HCT116 (cell line): ENCODE results near the gene ZBTB20. TPM values are rescaled to one million over a fixed set of nuclear protein-coding genes. Genes with fewer than 3 reads are reported as not detected.

Experiments
- ATAC-seq: fragments of 200-7000 bp; cut with Tn5 transposase; 2 replicates; pipeline ENCODE4 v1.9.1; 2020; ENCODE audit warnings: mild to moderate bottlenecking, moderate library complexity
- BruUV-seq: library from RNA; stranded (reverse); fragments of 400-500 nt; replicated peaks from 2 replicates; lab custom pipeline; 2021; lab: Mats Ljungman, UMichigan
- CTCF ChIA-PET: fragments of 300-600 bp; sonication (Branson Sonifier 250); formaldehyde crosslinking; loops from one replicate; lab custom pipeline; 2021; ENCODE audit warnings: antibody characterized with exemption; lab: Charles Lee
- POLR2A ChIA-PET: fragments of 300-600, 350-600 bp; sonication (Branson Sonifier 250); formaldehyde crosslinking; loops from one replicate; lab custom pipeline; 2021; ENCODE audit warnings: antibody characterized with exemption; lab: Charles Lee
- RAD21 ChIA-PET, 2 experiments: fragments of 300-600 bp; sonication (Branson Sonifier 250); formaldehyde crosslinking; loops; one replicate each; lab custom pipeline; 2023; ENCODE audit warnings: low total read pairs in 2 of 2; ENCODE audit not compliant: uncharacterized antibody in 2 of 2, unreplicated experiment in 2 of 2, low non-redundant PET in 1 of 2; lab: Charles Lee
- DNase-seq: peaks from one replicate; pipeline ENCODE4 v3.0.0-alpha.2; 2010; ENCODE audit warnings: low read depth, low spot score
- H2AFZ ChIP-seq: fragments of 200-600 bp; shearing (Covaris generic), sonication (generic); 2 replicates; pipeline ENCODE4 v1.6.1; 2017; ENCODE audit warnings: low read depth, mixed run types, mixed read lengths, antibody characterized with exemption, low read length; ENCODE audit not compliant: poor library complexity, severe bottlenecking
- H3K27ac ChIP-seq: 2 replicates; pipeline ENCODE4 v1.5.1; 2012; ENCODE audit warnings: low read depth, low read length
- H3K27me3 ChIP-seq: fragments of 200-600 bp; sonication (generic); 2 replicates; pipeline ENCODE4 v1.6.1; 2016; ENCODE audit warnings: mixed run types, low read length, mixed read lengths; ENCODE audit not compliant: insufficient read depth
- H3K36me3 ChIP-seq, 2 experiments: fragments of 200-500 bp in 1 of 2; fragments of 200-600 bp in 1 of 2; sonication (Bioruptor generic) in 1 of 2; sonication (generic) in 1 of 2; 2 replicates each; pipeline versions ENCODE4 v1.5.1 to v1.6.1; 2014 to 2016; ENCODE audit warnings: low read length in 2 of 2, inconsistent platforms in 1 of 2, mixed read lengths in 1 of 2, mixed run types in 1 of 2; ENCODE audit not compliant: insufficient read depth in 2 of 2, control insufficient read depth in 1 of 2
- H3K4me1 ChIP-seq, 2 experiments: fragments of 200-600 bp in 1 of 2; sonication (generic) in 1 of 2; 2 replicates each; pipeline versions ENCODE4 v1.5.1 to v1.6.1; 2012 to 2017; ENCODE audit warnings: low read length in 2 of 2, inconsistent platforms in 1 of 2, mild to moderate bottlenecking in 1 of 2, mixed read lengths in 1 of 2, mixed run types in 1 of 2, moderate library complexity in 1 of 2; ENCODE audit not compliant: insufficient read depth in 2 of 2, control insufficient read depth in 1 of 2
- H3K4me2 ChIP-seq: fragments of 200-600 bp; sonication (generic); 2 replicates; pipeline ENCODE4 v1.6.1; 2017; ENCODE audit warnings: mixed run types, low read length, mixed read lengths
- H3K4me3 ChIP-seq, 2 experiments: fragments of 200-600 bp in 1 of 2; sonication (generic) in 1 of 2; replicated peaks in 1 of 2; 2 replicates each; pipeline ENCODE4 v1.5.1; 2011 to 2016; ENCODE audit warnings: low read length in 2 of 2, control low read depth in 1 of 2, low read depth in 1 of 2, mild to moderate bottlenecking in 1 of 2, mixed read lengths in 1 of 2, mixed run types in 1 of 2
- H3K79me2 ChIP-seq: fragments of 200-600 bp; sonication (generic); 2 replicates; pipeline ENCODE4 v1.6.1; 2017; ENCODE audit warnings: mild to moderate bottlenecking, mixed run types, low read length, moderate library complexity, mixed read lengths; ENCODE audit not compliant: insufficient read depth
- H3K9ac ChIP-seq: fragments of 200-600 bp; sonication (generic); 2 replicates; pipeline ENCODE4 v1.6.1; 2016; ENCODE audit warnings: low read length, mixed read lengths
- H3K9me2 ChIP-seq: fragments of 200-600 bp; sonication (generic), shearing (Covaris generic); 2 replicates; pipeline ENCODE4 v1.6.1; 2017; ENCODE audit warnings: mixed run types, mild to moderate bottlenecking, moderate library complexity; ENCODE audit not compliant: insufficient read depth
- H3K9me3 ChIP-seq, 2 experiments: fragments of 200-500 bp in 1 of 2; fragments of 200-600 bp in 1 of 2; sonication (Bioruptor generic) in 1 of 2; sonication (generic) in 1 of 2; 2 replicates each; pipeline ENCODE4 v1.6.1; 2014 to 2017; ENCODE audit warnings: low read length in 2 of 2, mixed read lengths in 2 of 2, inconsistent platforms in 1 of 2, low read depth in 1 of 2, mild to moderate bottlenecking in 1 of 2, mixed run types in 1 of 2, moderate library complexity in 1 of 2; ENCODE audit not compliant: control insufficient read depth in 1 of 2, insufficient read depth in 1 of 2
- H4K20me1 ChIP-seq: fragments of 200-600 bp; sonication (generic), shearing (Covaris generic); 2 replicates; pipeline ENCODE4 v1.6.1; 2017; ENCODE audit warnings: mixed run types, mild to moderate bottlenecking, moderate library complexity; ENCODE audit not compliant: insufficient read depth
- EZH2 ChIP-seq: fragments of 200-600 bp; sonication (generic); IDR thresholded peaks from 2 replicates; pipeline ENCODE4 v1.6.1; 2017; ENCODE audit warnings: antibody characterized with exemption, mixed run types
- EZH2phosphoT487 ChIP-seq: fragments of 200-600 bp; IDR thresholded peaks from 2 replicates; pipeline ENCODE4 v1.6.1; 2018; ENCODE audit warnings: antibody characterized with exemption, borderline replicate concordance
- SRF ChIP-seq: IDR thresholded peaks from 2 replicates; pipeline ENCODE4 v1.6.1; 2012; ENCODE audit warnings: low read depth
- TCF7L2 ChIP-seq: IDR thresholded peaks from 2 replicates; pipeline ENCODE4 v1.7.0; 2011; ENCODE audit warnings: borderline replicate concordance, inconsistent platforms; ENCODE audit not compliant: insufficient read depth, insufficient read length; ENCODE audit errors: extremely low read depth
- intact Hi-C: fragments of 100-400 bp; cut with micrococcal nuclease; formaldehyde crosslinking; loops from 2 replicates; pipeline ENCODE4 v1.10.0; 2022
- total RNA-seq: library from RNA; stranded (reverse); gene quantifications from one replicate; pipeline ENCODE4 v1.2.1, GENCODE V29; 2021; ENCODE audit not compliant: unreplicated experiment
- TF ChIP-seq, protein P1 (sequence below): IDR thresholded peaks from 2 replicates; pipeline ENCODE4 v1.6.1; 2012
- TF ChIP-seq, protein P2 (sequence below): IDR thresholded peaks from 2 replicates; pipeline ENCODE4 v1.6.1; 2011; ENCODE audit warnings: mild to moderate bottlenecking, low read length, moderate library complexity; ENCODE audit not compliant: insufficient replicate concordance; ENCODE audit errors: extremely low read depth
- TF ChIP-seq, protein P3 (sequence below): IDR thresholded peaks from 2 replicates; pipeline ENCODE4 v1.6.1; 2012; ENCODE audit warnings: low read depth

The ZBTB20 gene
- total RNA-seq, 1 experiment from 2014 or later: 42.1 TPM

DNA sequence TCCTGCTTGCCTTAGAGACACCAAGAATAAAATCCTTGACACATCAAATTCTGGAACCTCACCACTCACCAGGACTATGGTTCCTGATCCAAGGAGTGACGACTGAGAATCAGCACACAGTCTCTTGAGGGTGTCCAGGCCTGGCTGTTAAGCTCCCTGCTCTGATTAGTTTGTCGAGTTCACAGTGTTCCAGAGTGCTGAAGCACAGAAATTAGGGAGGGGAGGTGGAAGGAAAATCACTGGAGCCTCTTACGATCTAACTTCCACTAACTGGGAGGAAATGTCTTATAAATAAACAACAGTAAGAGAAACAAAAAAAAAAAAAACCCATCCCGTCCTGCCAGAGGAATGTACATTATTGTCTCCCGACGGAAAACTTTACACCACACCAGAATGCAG is 523.0 kb downstream of the ZBTB20 start:
- H3K4me2 ChIP-seq: peak overlapping the region; percentile 82
- POLR2A ChIA-PET: interaction anchor here (0.9 kb wide), 1 partner anchor 11 kb away, joined by 3 read pairs; no protein-coding TSS in a partner anchor
- no peaks in the 10 kb centered on the region for H4K20me1 ChIP-seq
- BruUV-seq: no TSS peak
- intact Hi-C loops: no loop called here
- no peaks in the 10 kb centered on the region for H3K27me3 ChIP-seq
- peaks cover 60 to 87% of the 10 kb centered on the region in 2 experiments for H3K4me1 ChIP-seq
- no peaks in the 10 kb centered on the region; the same call in 1 of the 2 replicates for H3K9me2 ChIP-seq
- H3K9me3 ChIP-seq: no peaks in the 10 kb centered on the region
- 0 out of 4 replicates have a peak, but pooled peaks cover 0 to 5% of the 10 kb centered on the region in 2 experiments for H3K36me3 ChIP-seq
- CTCF ChIA-PET: no interaction called here
- DNase-seq: no peak
- peaks cover 99% of the 10 kb centered on the region for H3K79me2 ChIP-seq
- peak; percentile 32 for ATAC-seq
- H3K9ac ChIP-seq: peak overlapping the region; percentile 69
- RAD21 ChIA-PET: no interaction called here
- H3K4me3 ChIP-seq: peak overlapping the region; percentile 41 to 61
- no peak overlapping the region for H2AFZ ChIP-seq
- TF ChIP-seq EZH2phosphoT487 (no peak), TCF7L2 (no peak)
- TF ChIP-seq, protein P1, sequence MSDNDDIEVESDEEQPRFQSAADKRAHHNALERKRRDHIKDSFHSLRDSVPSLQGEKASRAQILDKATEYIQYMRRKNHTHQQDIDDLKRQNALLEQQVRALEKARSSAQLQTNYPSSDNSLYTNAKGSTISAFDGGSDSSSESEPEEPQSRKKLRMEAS: no peak
- peak overlapping the region; percentile 86 for H3K27ac ChIP-seq

DNA sequence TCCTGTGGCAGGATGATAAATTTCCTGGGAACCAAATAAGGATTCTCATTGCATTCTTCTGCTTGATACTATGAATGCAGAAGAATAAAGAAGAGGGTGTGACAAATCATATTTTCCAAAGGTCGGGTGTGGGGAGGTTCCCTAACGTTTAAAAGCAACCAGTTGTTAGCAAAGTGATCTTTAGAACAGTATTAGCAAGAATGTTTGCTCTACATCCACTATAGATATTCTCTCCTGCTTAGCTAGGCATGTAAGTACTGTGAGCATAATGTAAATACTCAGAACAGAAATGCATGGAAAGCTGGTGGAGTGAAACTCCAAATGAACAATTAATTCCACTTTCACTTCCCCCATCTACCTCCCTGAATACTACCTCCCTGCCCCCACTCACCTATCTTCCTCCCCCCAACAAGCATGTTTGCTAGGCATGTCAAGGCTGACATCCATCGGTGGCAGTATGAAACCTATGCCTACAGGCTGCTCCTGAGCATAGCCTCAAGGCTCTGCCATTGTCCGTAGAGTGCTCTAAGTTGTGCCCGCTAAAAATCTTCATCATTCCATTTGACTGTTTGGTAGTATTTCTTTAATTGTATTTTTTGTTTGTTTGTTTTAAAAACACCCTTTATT is 523.6 kb downstream of the ZBTB20 start:
- DNase-seq: no peak
- CTCF ChIA-PET: no interaction called here
- POLR2A ChIA-PET: no interaction called here
- Histone ChIP-seq H3K36me3 (0 out of 4 replicates have a peak, but pooled peaks cover 0 to 5% of the 10 kb centered on the region in 2 experiments), H2AFZ (no peak overlapping the region), H3K9ac (peak overlapping the region; percentile 69), H3K27me3 (no peaks in the 10 kb centered on the region), H3K4me1 (peaks cover 55 to 86% of the 10 kb centered on the region in 2 experiments), H3K9me2 (no peaks in the 10 kb centered on the region; the same call in 1 of the 2 replicates), H3K27ac (peak overlapping the region; percentile 86), H3K4me3 (peak overlapping the region; percentile 41 to 61), H4K20me1 (no peaks in the 10 kb centered on the region), H3K79me2 (peaks cover 99% of the 10 kb centered on the region), H3K9me3 (no peaks in the 10 kb centered on the region), H3K4me2 (peak overlapping the region; percentile 82)
- ATAC-seq: peak; percentile 29; the same call in 1 of the 2 replicates
- intact Hi-C loops: no loop called here
- no TSS peak for BruUV-seq
- TF ChIP-seq, protein P2, sequence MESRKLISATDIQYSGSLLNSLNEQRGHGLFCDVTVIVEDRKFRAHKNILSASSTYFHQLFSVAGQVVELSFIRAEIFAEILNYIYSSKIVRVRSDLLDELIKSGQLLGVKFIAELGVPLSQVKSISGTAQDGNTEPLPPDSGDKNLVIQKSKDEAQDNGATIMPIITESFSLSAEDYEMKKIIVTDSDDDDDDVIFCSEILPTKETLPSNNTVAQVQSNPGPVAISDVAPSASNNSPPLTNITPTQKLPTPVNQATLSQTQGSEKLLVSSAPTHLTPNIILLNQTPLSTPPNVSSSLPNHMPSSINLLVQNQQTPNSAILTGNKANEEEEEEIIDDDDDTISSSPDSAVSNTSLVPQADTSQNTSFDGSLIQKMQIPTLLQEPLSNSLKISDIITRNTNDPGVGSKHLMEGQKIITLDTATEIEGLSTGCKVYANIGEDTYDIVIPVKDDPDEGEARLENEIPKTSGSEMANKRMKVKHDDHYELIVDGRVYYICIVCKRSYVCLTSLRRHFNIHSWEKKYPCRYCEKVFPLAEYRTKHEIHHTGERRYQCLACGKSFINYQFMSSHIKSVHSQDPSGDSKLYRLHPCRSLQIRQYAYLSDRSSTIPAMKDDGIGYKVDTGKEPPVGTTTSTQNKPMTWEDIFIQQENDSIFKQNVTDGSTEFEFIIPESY: no peak
- no peak for TF ChIP-seq SRF
- no peak for TF ChIP-seq EZH2
- TF ChIP-seq, protein P3, sequence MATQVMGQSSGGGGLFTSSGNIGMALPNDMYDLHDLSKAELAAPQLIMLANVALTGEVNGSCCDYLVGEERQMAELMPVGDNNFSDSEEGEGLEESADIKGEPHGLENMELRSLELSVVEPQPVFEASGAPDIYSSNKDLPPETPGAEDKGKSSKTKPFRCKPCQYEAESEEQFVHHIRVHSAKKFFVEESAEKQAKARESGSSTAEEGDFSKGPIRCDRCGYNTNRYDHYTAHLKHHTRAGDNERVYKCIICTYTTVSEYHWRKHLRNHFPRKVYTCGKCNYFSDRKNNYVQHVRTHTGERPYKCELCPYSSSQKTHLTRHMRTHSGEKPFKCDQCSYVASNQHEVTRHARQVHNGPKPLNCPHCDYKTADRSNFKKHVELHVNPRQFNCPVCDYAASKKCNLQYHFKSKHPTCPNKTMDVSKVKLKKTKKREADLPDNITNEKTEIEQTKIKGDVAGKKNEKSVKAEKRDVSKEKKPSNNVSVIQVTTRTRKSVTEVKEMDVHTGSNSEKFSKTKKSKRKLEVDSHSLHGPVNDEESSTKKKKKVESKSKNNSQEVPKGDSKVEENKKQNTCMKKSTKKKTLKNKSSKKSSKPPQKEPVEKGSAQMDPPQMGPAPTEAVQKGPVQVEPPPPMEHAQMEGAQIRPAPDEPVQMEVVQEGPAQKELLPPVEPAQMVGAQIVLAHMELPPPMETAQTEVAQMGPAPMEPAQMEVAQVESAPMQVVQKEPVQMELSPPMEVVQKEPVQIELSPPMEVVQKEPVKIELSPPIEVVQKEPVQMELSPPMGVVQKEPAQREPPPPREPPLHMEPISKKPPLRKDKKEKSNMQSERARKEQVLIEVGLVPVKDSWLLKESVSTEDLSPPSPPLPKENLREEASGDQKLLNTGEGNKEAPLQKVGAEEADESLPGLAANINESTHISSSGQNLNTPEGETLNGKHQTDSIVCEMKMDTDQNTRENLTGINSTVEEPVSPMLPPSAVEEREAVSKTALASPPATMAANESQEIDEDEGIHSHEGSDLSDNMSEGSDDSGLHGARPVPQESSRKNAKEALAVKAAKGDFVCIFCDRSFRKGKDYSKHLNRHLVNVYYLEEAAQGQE: no peak
- no peak for TF ChIP-seq EZH2phosphoT487
- RAD21 ChIA-PET: no interaction called here
